ENCODE data around the gene RUNX1.

Gene RUNX1

GRCh38 chr21:35072960-35073359 is 23.9 kb upstream of the RUNX1 start:
- H3K4me1 ChIP-seq (ENCODE audit: low read length), result peaks cover 29% of the 10 kb centered on the region
- peaks cover 5% of the 10 kb centered on the region for H3K36me3 ChIP-seq (replicated peaks; ENCODE audit: low read depth, low read length)
- H3K27me3 ChIP-seq (ENCODE audit: low read depth, low read length), result peaks cover 5% of the 10 kb centered on the region; the same call in 1 of the 2 replicates
- no peaks in the 10 kb centered on the region for H3K79me2 ChIP-seq (ENCODE audit: low read length)
- H3K4me3 ChIP-seq (ENCODE audit: low read length), result no peak overlapping the region
- no peaks in the 10 kb centered on the region for H4K20me1 ChIP-seq (ENCODE audit: insufficient read depth, low read length)
- H3K9ac ChIP-seq (ENCODE audit: low read length), result no peak overlapping the region
- H3K9me3 ChIP-seq (ENCODE audit: insufficient read depth, low read length), result peaks cover 5% of the 10 kb centered on the region; the same call in 1 of the 2 replicates
- TF ChIP-seq CTCF (IDR thresholded peaks at IDR 0.05; ENCODE audit: low read depth, low read length) (no peak), EZH2phosphoT487 (IDR thresholded peaks at IDR 0.05; ENCODE audit: low read depth) (no peak)
- no peak overlapping the region for H2AFZ ChIP-seq (ENCODE audit: low read depth, low read length)
- H3K27ac ChIP-seq (ENCODE audit: low read length), result no peak overlapping the region
- no peak overlapping the region for H3K4me2 ChIP-seq (ENCODE audit: low read length)

GRCh38 chr21:35072557-35072956 is 23.5 kb upstream of the RUNX1 start:
- peaks cover 5% of the 10 kb centered on the region for H3K36me3 ChIP-seq (replicated peaks; ENCODE audit: low read depth, low read length)
- H3K4me1 ChIP-seq (ENCODE audit: low read length), result peaks cover 29% of the 10 kb centered on the region
- no peak overlapping the region for H3K27ac ChIP-seq (ENCODE audit: low read length)
- no peak overlapping the region for H2AFZ ChIP-seq (ENCODE audit: low read depth, low read length)
- H3K9me3 ChIP-seq (ENCODE audit: insufficient read depth, low read length), result peaks cover 5% of the 10 kb centered on the region; the same call in 1 of the 2 replicates
- H3K27me3 ChIP-seq (ENCODE audit: low read depth, low read length), result peaks cover 5% of the 10 kb centered on the region; the same call in 1 of the 2 replicates
- H3K4me3 ChIP-seq (ENCODE audit: low read length), result no peak overlapping the region
- no peaks in the 10 kb centered on the region for H3K79me2 ChIP-seq (ENCODE audit: low read length)
- TF ChIP-seq CTCF (IDR thresholded peaks at IDR 0.05; ENCODE audit: low read depth, low read length) (no peak), EZH2phosphoT487 (IDR thresholded peaks at IDR 0.05; ENCODE audit: low read depth) (no peak)
- H4K20me1 ChIP-seq (ENCODE audit: insufficient read depth, low read length), result no peaks in the 10 kb centered on the region
- H3K4me2 ChIP-seq (ENCODE audit: low read length), result no peak overlapping the region
- H3K9ac ChIP-seq (ENCODE audit: low read length), result no peak overlapping the region

GRCh38 chr21:35071347-35071746 is 22.2 kb upstream of the RUNX1 start:
- Histone ChIP-seq H3K4me2 (ENCODE audit: low read length) (peak overlapping the region; percentile 58), H3K4me3 (ENCODE audit: low read length) (peak overlapping the region; percentile 18), H4K20me1 (ENCODE audit: insufficient read depth, low read length) (no peaks in the 10 kb centered on the region), H3K4me1 (ENCODE audit: low read length) (peaks cover 29% of the 10 kb centered on the region), H3K9me3 (ENCODE audit: insufficient read depth, low read length) (peaks cover 5% of the 10 kb centered on the region; the same call in 1 of the 2 replicates), H3K9ac (ENCODE audit: low read length) (no peak overlapping the region), H3K79me2 (ENCODE audit: low read length) (no peaks in the 10 kb centered on the region), H3K27me3 (ENCODE audit: low read depth, low read length) (peaks cover 5% of the 10 kb centered on the region; the same call in 1 of the 2 replicates), H3K27ac (ENCODE audit: low read length) (no peak overlapping the region), H2AFZ (ENCODE audit: low read depth, low read length) (no peak overlapping the region), H3K36me3 (replicated peaks; ENCODE audit: low read depth, low read length) (peaks cover 5% of the 10 kb centered on the region)
- TF ChIP-seq CTCF (IDR thresholded peaks at IDR 0.05; ENCODE audit: low read depth, low read length) (no peak), EZH2phosphoT487 (IDR thresholded peaks at IDR 0.05; ENCODE audit: low read depth) (no peak)

- TF ChIP-seq EZH2phosphoT487 (IDR thresholded peaks at IDR 0.05; ENCODE audit: low read depth) (no peak), CTCF (IDR thresholded peaks at IDR 0.05; ENCODE audit: low read depth, low read length) (no peak)
- Histone ChIP-seq H3K4me3 (ENCODE audit: low read length) (no peak overlapping the region), H3K27me3 (ENCODE audit: low read depth, low read length) (peaks cover 5% of the 10 kb centered on the region; the same call in 1 of the 2 replicates), H3K4me2 (ENCODE audit: low read length) (peak overlapping the region; percentile 58; the same call in 1 of the 2 replicates), H3K27ac (ENCODE audit: low read length) (no peak overlapping the region), H4K20me1 (ENCODE audit: insufficient read depth, low read length) (no peaks in the 10 kb centered on the region), H3K36me3 (replicated peaks; ENCODE audit: low read depth, low read length) (peaks cover 5% of the 10 kb centered on the region), H3K79me2 (ENCODE audit: low read length) (no peaks in the 10 kb centered on the region), H3K4me1 (ENCODE audit: low read length) (peaks cover 24% of the 10 kb centered on the region), H3K9me3 (ENCODE audit: insufficient read depth, low read length) (peaks cover 5% of the 10 kb centered on the region; the same call in 1 of the 2 replicates), H2AFZ (ENCODE audit: low read depth, low read length) (no peak overlapping the region), H3K9ac (ENCODE audit: low read length) (no peak overlapping the region)
These were observed 21.3 kb upstream of the RUNX1 start for GRCh38 chr21:35070436-35070835.
